Neural progenitor cell (in vitro differentiated cells): ENCODE measurements around the gene UBE2R2.

Experiments used
- CTCF ChIP-seq: fragments of 200-600 bp; sonication (generic); IDR thresholded peaks from 2 replicates; pipeline ENCODE4 v1.5.1; 2017; ENCODE audit warnings: antibody characterized with exemption, mild to moderate bottlenecking
- EZH2 ChIP-seq: fragments of 200-600 bp; sonication (generic); IDR thresholded peaks from 2 replicates; pipeline ENCODE4 v1.6.1; 2017; ENCODE audit warnings: antibody characterized with exemption, mild to moderate bottlenecking, moderate library complexity

DNA sequence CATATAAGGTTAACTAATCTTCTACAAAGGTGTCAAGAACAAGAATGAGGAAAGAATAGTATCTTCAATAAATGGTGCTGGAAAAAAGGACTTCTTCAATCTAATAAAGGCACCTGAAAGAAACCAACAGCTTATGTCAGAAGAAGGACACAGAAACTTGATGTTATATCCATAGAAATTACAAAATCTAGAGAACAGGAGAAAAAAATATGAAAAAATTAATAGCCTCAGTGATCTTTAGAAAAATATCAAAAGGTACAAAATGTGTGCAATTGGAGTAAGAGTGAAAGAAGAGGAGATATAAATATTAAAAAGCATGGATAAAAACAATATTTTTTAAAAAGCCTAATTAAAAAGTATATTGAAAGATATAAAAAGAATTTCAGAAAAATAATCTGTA, 40.4 kb upstream of the UBE2R2 start:
- no peak for TF ChIP-seq CTCF
- TF ChIP-seq EZH2, result no peak
